ENCODE data around the gene FPR2.

Gene FPR2

GRCh38 chr19:51777570-51778462, 16.8 kb downstream of the FPR2 start:
- peak overlapping the region; percentile 77 for H3K14ac ChIP-seq (ENCODE audit: low read length)

GRCh38 chr19:51779181-51779580, 18.2 kb downstream of the FPR2 start:
- Histone ChIP-seq H2BK5ac (ENCODE audit: low read depth, low read length, poor library complexity) (no peak overlapping the region), H3K4me2 (ENCODE audit: low read length) (no peak overlapping the region), H3K79me1 (ENCODE audit: low read length) (peaks cover 5% of the 10 kb centered on the region), H3K4me3 (ENCODE audit: low read depth, low read length) (no peak overlapping the region), H3K4ac (ENCODE audit: low read depth, low read length) (no peak overlapping the region), H2AFZ (ENCODE audit: insufficient read depth, low read length, poor library complexity) (no peak overlapping the region), H2BK120ac (ENCODE audit: insufficient read depth, low read length, poor library complexity) (no peak overlapping the region), H4K8ac (ENCODE audit: low read depth, low read length) (no peak overlapping the region), H3K36me3 (ENCODE audit: control insufficient read depth in 1 of 2, insufficient read depth in 2 of 2, low read length in 2 of 2) (no peaks in the 10 kb centered on the region), H3K9me3 (ENCODE audit: insufficient read depth, low read depth, low read length) (peaks cover 2% of the 10 kb centered on the region), H2BK12ac (ENCODE audit: low read length) (peak overlapping the region; percentile 80), H3K27me3 (ENCODE audit: insufficient read depth, low read length) (no peaks in the 10 kb centered on the region), H3K23ac (ENCODE audit: low read length) (no peak overlapping the region), H2AK5ac (ENCODE audit: low read length) (no peak overlapping the region), H3K79me2 (ENCODE audit: control insufficient read depth, insufficient read depth, low read length, poor library complexity) (no peaks in the 10 kb centered on the region), H4K91ac (ENCODE audit: low read depth, low read length) (no peak overlapping the region), H3K18ac (ENCODE audit: low read length) (no peak overlapping the region), H3K27ac (ENCODE audit: low read depth, low read length) (no peak overlapping the region), H3K9ac (ENCODE audit: low read length) (peak overlapping the region; percentile 66), H4K12ac (ENCODE audit: low read depth, low read length) (no peak overlapping the region), H3K4me1 (ENCODE audit: control insufficient read depth in 1 of 2, insufficient read depth in 2 of 2, low read length in 2 of 2) (no peaks in the 10 kb centered on the region), H3K14ac (ENCODE audit: low read length) (no peak overlapping the region)
- WGBS (ENCODE audit: extremely low coverage, insufficient coverage, insufficient read length), result no CpG with 5 or more reads among the region's 1 CpG
- no peak for DNase-seq

More at GRCh38 chr19:51777570-51778462, 16.8 kb downstream of the FPR2 start:
- Histone ChIP-seq H3K9ac (ENCODE audit: low read length) (no peak overlapping the region), H2BK5ac (ENCODE audit: low read depth, low read length, poor library complexity) (peak overlapping the region; percentile 31), H3K27ac (ENCODE audit: low read depth, low read length) (no peak overlapping the region), H3K27me3 (ENCODE audit: insufficient read depth, low read length) (no peaks in the 10 kb centered on the region), H3K4ac (ENCODE audit: low read depth, low read length) (no peak overlapping the region), H2AK5ac (ENCODE audit: low read length) (no peak overlapping the region), H2BK12ac (ENCODE audit: low read length) (peak overlapping the region; percentile 81), H3K4me2 (ENCODE audit: low read length) (no peak overlapping the region), H3K79me1 (ENCODE audit: low read length) (peaks cover 5% of the 10 kb centered on the region), H3K18ac (ENCODE audit: low read length) (no peak overlapping the region), H4K8ac (ENCODE audit: low read depth, low read length) (peak overlapping the region; percentile 83), H2BK120ac (ENCODE audit: insufficient read depth, low read length, poor library complexity) (peak overlapping the region; percentile 69), H4K91ac (ENCODE audit: low read depth, low read length) (peak overlapping the region; percentile 59), H3K4me1 (ENCODE audit: control insufficient read depth in 1 of 2, insufficient read depth in 2 of 2, low read length in 2 of 2) (no peaks in the 10 kb centered on the region), H3K9me3 (ENCODE audit: insufficient read depth, low read depth, low read length) (peaks cover 2% of the 10 kb centered on the region), H3K36me3 (ENCODE audit: control insufficient read depth in 1 of 2, insufficient read depth in 2 of 2, low read length in 2 of 2) (no peaks in the 10 kb centered on the region), H3K4me3 (ENCODE audit: low read depth, low read length) (no peak overlapping the region), H4K12ac (ENCODE audit: low read depth, low read length) (no peak overlapping the region), H3K23ac (ENCODE audit: low read length) (no peak overlapping the region), H3K79me2 (ENCODE audit: control insufficient read depth, insufficient read depth, low read length, poor library complexity) (no peaks in the 10 kb centered on the region), H2AFZ (ENCODE audit: insufficient read depth, low read length, poor library complexity) (peak overlapping the region; percentile 45)
- no CpG with 5 or more reads among the region's 23 CpGs for WGBS (ENCODE audit: extremely low coverage, insufficient coverage, insufficient read length)
- peak; percentile 73 to 94 for DNase-seq

- Histone ChIP-seq H2AK5ac (ENCODE audit: low read length) (no peak overlapping the region), H3K23ac (ENCODE audit: low read length) (no peak overlapping the region), H3K14ac (ENCODE audit: low read length) (no peak overlapping the region), H4K8ac (ENCODE audit: low read depth, low read length) (no peak overlapping the region), H3K4me1 (ENCODE audit: control insufficient read depth in 1 of 2, insufficient read depth in 2 of 2, low read length in 2 of 2) (no peaks in the 10 kb centered on the region), H3K27ac (ENCODE audit: low read depth, low read length) (no peak overlapping the region), H4K91ac (ENCODE audit: low read depth, low read length) (no peak overlapping the region), H3K4me2 (ENCODE audit: low read length) (no peak overlapping the region), H3K9ac (ENCODE audit: low read length) (no peak overlapping the region), H3K4me3 (ENCODE audit: low read depth, low read length) (no peak overlapping the region), H2BK5ac (ENCODE audit: low read depth, low read length, poor library complexity) (no peak overlapping the region), H2BK120ac (ENCODE audit: insufficient read depth, low read length, poor library complexity) (peak overlapping the region; percentile 20), H3K9me3 (ENCODE audit: insufficient read depth, low read depth, low read length) (peaks cover 2% of the 10 kb centered on the region), H3K27me3 (ENCODE audit: insufficient read depth, low read length) (no peaks in the 10 kb centered on the region), H3K18ac (ENCODE audit: low read length) (no peak overlapping the region), H3K79me1 (ENCODE audit: low read length) (peaks cover 5% of the 10 kb centered on the region), H2BK12ac (ENCODE audit: low read length) (no peak overlapping the region), H3K4ac (ENCODE audit: low read depth, low read length) (no peak overlapping the region), H3K79me2 (ENCODE audit: control insufficient read depth, insufficient read depth, low read length, poor library complexity) (no peaks in the 10 kb centered on the region), H2AFZ (ENCODE audit: insufficient read depth, low read length, poor library complexity) (no peak overlapping the region), H3K36me3 (ENCODE audit: control insufficient read depth in 1 of 2, insufficient read depth in 2 of 2, low read length in 2 of 2) (no peaks in the 10 kb centered on the region), H4K12ac (ENCODE audit: low read depth, low read length) (no peak overlapping the region)
- peak in 1 of 2 donors; percentile 59 for DNase-seq
- no CpG with 5 or more reads among the region's 2 CpGs for WGBS (ENCODE audit: extremely low coverage, insufficient coverage, insufficient read length)
Measured at GRCh38 chr19:51779703-51780102, 18.7 kb downstream of the FPR2 start.

GRCh38 chr19:51780270-51780669, 19.3 kb downstream of the FPR2 start:
- H3K4ac ChIP-seq (ENCODE audit: low read depth, low read length), result no peak overlapping the region
- WGBS (ENCODE audit: extremely low coverage, insufficient coverage, insufficient read length), result no CpG with 5 or more reads among the region's 2 CpGs

More at GRCh38 chr19:51780270-51780669, 19.3 kb downstream of the FPR2 start:
- H2BK5ac ChIP-seq (ENCODE audit: low read depth, low read length, poor library complexity), result no peak overlapping the region
- H3K27ac ChIP-seq (ENCODE audit: low read depth, low read length), result no peak overlapping the region
- H3K9ac ChIP-seq (ENCODE audit: low read length), result peak overlapping the region; percentile 11
- H4K91ac ChIP-seq (ENCODE audit: low read depth, low read length), result no peak overlapping the region
- H3K79me2 ChIP-seq (ENCODE audit: control insufficient read depth, insufficient read depth, low read length, poor library complexity), result no peaks in the 10 kb centered on the region
- no peak for DNase-seq
- H3K4me2 ChIP-seq (ENCODE audit: low read length), result no peak overlapping the region
- no peak overlapping the region for H3K23ac ChIP-seq (ENCODE audit: low read length)
- no peak overlapping the region for H3K14ac ChIP-seq (ENCODE audit: low read length)
- peak overlapping the region; percentile 97 for H2AK5ac ChIP-seq (ENCODE audit: low read length)
- no peak overlapping the region for H4K12ac ChIP-seq (ENCODE audit: low read depth, low read length)
- H3K4me3 ChIP-seq (ENCODE audit: low read depth, low read length), result no peak overlapping the region
- no peaks in the 10 kb centered on the region for H3K27me3 ChIP-seq (ENCODE audit: insufficient read depth, low read length)
- peaks cover 2% of the 10 kb centered on the region for H3K9me3 ChIP-seq (ENCODE audit: insufficient read depth, low read depth, low read length)
- H2BK12ac ChIP-seq (ENCODE audit: low read length), result peak overlapping the region; percentile 85
- H4K8ac ChIP-seq (ENCODE audit: low read depth, low read length), result no peak overlapping the region
- no peaks in the 10 kb centered on the region for H3K36me3 ChIP-seq (ENCODE audit: control insufficient read depth in 1 of 2, insufficient read depth in 2 of 2, low read length in 2 of 2)
- no peak overlapping the region for H3K18ac ChIP-seq (ENCODE audit: low read length)
- peaks cover 5% of the 10 kb centered on the region for H3K79me1 ChIP-seq (ENCODE audit: low read length)
- H2BK120ac ChIP-seq (ENCODE audit: insufficient read depth, low read length, poor library complexity), result peak overlapping the region; percentile 82
- H3K4me1 ChIP-seq (ENCODE audit: control insufficient read depth in 1 of 2, insufficient read depth in 2 of 2, low read length in 2 of 2), result no peaks in the 10 kb centered on the region
- H2AFZ ChIP-seq (ENCODE audit: insufficient read depth, low read length, poor library complexity), result peak overlapping the region; percentile 49
